IPS-NIHi11 (cell line): ENCODE data around the gene ZNF469.
"Not testable (repeated sequence)": the region's sequence is repeated elsewhere in the genome, so short reads cannot be mapped to it uniquely, and the experiment has no call there.

Experiments
- DNase-seq: peaks from one replicate; pipeline ENCODE4 v3.0.0; 2012; ENCODE audit warnings: mixed read lengths, low spot score

Gene ZNF469

DNA sequence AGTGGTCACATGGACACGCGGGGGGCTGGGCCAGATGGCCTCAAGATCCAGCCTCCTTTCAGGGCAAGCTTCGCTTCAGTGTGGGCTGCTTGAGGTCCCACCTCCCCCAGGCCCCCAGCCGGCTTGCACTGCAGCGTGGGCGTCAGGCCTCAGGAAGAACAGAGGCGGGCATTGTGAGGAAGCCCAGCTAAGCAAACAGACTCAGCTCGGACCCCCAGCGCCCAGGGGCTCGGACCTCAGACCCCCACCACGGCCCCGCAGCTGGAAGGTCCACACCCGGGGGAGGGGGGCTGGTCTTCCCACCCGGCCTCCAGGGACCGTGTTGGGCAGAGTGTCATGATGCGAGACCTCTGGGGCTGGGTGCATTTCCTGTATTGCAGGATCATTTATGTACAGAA lies 24.7 kb upstream of the ZNF469 start:
- no peak for DNase-seq

DNA sequence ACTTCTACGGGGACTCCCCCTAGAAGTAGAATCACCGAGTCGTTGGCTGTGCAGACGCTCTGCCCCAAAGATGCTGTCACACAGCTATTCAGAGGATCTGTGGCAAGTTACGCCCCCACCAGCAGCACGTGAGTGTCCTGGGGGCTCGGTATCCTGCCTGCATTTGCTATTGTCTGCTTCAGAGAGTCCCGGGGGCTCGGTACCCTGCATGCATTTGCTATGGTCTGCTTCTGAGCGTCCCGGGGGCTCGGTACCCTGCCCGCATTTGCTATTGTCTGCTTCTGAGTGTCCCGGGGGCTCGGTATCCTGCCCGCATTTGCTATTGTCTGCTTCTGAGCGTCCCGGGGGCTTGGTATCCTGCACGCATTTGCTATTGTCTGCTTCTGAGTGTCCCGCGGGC lies 23.8 kb upstream of the ZNF469 start:
- DNase-seq = no peak

DNA sequence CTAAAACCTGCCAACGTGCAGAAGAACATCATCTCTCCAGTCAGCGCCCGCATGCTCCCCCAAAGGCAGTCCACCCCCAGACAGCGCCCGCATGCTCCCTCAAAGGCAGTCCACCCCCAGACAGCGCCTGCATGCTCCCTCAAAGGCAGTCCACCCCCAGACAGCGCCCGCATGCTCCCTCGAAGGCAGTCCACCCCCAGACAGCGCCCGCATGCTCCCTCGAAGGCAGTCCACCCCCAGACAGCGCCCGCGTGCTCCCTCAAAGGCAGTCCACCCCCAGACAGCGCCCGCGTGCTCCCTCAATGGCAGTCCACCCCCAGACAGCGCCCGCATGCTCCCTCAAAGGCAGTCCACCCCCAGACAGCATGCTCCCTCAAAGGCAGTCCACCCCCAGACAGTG lies 22.4 kb upstream of the ZNF469 start:
- not testable (repeated sequence) for DNase-seq

DNA sequence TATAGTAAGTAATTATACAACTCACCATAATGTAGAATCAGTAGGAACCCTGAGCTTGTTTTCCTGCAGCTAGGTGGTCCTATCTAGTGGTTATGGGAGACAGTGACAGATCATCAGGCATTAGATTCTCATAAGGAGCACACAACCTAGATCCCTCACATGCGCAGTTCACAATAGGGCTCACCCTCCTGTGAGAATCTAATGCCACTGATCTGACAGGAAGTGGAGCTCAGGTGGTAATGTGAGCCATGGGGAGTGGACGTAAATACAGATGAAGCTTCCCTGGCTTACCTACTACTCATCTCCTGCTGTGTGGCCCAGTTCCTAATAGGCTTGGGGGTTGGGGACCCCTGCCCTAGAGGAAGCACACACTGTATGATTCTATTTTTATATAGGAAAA lies 21.8 kb upstream of the ZNF469 start:
- no peak for DNase-seq

DNA sequence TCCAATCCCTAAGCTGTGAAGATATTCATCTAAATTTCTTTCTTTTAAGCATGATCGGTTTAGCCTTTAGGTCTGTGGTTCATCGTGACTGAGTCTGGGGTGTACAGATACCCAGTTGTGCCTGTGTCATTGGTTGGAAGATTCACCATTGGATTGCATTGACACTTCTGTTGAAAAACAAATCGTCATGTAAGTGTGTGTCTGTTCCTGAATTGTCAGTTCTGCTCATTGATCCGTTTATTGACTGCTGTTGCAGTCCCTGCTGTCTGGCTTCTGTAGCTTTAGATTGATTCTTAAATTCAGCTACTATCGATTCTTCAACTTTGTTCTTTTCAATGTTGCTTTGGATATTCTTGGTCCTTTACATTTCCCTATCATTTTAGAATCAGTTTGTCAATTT lies 21.0 kb upstream of the ZNF469 start:
- no peak for DNase-seq

DNA sequence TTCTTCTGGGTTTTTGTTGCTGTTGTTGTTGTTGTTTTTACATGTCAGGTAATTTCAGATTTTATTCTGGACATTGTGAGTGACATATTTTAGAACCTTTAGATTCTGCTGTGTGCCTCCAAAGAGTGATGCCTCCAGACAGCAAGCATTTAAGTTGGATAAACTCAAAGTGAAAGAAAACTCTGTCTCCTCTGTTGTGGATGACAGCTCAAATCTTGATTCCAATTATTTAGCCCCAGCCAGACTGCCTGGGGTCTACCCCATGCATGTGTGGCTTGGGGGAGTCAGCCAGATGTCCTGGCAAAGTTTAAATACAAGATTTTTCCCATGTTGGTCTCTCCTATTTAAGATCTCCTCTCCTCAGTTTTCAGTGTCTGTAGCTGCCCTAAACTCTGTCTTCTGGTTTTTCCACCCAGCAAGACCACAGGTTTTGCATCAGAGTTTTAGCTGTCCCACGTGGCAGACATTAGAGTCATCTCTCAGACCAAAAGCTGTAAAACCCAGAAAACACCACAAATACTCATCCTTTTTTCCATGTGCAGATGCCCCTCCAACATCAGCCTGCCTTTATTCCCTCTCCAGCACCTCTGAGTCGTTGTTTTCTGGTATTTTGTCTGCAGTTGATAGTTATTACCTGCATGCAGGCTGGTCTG lies 19.4 kb upstream of the ZNF469 start:
- DNase-seq = no peak

DNA sequence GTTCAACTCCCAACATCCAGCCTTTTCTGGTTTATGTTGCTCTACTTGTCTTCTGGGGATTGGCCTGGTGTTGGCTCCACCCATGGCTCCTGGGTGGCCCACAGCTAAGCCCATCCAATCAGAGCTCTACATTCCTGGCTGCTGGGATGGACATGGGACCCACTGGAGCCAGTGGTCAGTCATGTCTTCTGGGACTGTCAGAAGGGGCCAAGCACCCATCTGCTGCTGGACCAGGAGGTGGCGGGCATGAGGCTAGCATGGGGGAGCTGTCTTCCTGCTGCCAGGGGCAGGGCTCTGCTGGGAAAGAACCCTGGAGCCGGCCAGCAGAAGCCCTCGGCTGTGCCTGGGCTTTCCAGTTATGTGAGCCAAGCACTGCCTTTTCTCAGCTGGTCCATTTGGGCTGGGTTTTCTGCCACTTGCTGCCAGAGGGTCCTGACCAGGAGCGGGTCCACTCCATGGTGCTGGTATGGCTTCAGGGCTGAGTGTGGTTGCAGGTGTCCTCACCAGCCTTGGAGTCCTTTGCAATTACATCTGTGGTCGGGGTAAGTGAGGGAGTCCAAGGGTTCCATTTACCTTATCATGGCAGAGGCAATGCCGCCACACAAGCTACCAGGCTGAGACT lies 17.4 kb upstream of the ZNF469 start:
- no peak for DNase-seq

DNA sequence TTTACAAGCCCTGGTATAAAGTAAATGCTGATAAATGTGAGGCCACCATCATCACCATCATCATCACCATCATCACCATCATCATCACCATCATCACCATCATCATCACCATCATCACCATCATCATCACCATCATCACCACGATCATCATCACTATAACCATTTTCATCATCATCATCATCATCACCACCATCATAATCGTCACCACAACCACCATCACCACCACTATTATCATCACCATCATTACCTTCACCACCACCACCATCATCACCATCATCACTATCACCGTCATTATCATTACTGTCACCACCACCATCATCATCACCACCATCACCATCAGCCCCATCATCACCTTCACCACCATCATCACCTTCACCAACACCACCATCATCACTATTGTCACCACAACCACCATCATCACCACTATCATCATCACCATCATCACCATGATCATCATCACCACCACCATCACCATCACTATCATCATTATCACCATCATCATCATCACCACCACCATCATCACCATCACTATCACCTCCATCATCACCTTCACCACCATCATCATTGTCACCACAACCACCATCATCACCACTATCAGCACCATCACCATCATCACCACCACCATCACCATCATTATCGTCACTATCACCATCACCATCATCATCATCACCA lies 16.6 kb upstream of the ZNF469 start:
- DNase-seq = no peak

DNA sequence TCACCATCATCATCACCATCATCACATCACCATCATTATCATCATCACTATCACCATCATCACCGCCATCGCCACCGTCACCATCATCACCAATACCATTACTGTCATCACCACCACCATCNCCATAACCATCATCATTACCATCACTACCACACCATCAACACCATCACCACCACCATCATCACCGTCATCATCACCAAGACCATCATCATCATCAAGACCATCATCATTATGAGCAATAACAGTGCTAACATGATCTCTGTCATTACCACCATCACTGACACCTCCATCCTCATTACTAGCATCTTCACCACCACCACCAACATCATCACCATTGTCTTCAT lies 16.1 kb upstream of the ZNF469 start:
- no peak for DNase-seq

DNA sequence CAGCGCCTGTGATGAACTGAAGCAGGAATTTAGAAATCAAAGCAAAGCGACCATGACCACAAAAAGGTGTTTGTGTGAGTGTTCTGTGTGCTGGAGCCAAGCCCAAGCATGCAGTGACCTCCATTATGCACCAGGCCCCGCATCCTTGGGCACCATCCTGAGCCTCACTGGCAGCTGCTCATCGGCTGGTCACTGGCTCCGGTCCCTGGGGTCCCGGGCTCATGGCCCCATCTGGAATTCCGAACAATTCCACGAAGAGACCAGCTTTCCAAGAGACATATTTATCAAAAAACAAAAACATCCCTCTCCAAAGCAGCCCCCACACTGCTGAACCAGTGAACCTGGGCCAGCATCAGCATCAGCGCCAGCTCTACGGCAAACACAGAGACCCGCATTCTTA lies 15.2 kb upstream of the ZNF469 start:
- DNase-seq = no peak

DNA sequence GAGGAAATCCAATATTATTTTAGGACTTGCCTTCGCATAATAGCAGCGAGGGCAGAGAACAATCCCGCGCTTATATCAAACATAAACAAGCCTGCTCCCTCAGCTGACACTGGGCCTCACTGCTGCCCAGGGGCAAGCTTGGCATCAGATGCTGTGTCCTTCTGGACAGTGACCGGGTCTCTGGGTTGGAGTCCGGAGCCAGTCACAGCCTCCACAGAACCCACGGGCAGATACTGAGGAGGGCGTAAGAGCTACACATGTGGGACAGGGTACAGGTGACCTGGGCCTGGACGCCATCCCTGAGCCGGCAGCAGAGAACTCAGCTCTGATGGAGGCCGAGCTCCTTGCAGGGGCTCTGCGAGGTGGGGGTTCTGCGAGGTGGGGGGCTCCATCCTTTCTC lies 14.7 kb upstream of the ZNF469 start:
- DNase-seq = no peak

DNA sequence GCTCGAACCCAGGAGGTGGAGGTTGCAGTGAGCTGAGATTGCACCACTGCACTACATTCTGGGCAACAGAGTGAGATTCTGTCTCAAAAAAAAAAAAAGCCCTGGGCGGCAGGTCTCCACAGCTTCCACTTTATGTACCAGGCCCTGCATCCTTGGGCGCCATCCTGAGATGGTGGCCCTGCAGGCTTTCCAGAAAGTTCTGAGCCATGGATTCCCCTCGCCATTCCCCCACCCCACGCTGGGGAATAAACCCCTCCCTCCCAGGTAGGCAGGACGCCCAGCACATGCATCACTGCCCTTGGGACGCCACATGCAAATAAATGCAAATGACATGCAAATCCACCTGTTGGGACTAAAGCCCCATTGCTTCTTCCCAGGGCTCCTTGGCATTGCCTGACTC lies 13.8 kb upstream of the ZNF469 start:
- DNase-seq = no peak

DNA sequence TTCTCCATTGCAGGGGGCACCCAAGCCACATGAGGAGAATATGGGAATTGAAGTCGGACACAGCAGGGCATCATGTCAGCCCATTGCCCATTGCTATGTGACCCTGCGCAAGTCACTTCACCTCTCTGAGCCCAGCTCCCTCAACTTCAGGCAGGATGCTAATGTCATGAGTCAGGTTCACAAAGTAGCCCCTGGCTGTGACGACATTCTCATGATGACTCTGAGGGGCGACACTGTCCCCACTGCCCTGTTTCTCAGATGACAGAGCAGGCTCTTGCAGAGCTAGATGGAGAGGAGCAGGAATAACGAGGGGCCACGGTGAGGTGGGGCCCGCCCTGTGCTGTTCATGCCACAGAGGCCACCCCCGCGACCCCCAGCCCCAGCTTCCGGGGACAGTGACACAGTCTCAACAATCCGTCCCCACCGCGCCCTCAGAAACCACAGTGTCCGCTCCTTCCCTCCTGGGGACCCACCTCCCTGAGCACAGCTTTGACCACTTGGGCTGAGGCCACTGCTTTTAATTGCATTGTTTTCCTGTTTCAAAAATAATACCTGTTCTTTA lies 13.2 kb upstream of the ZNF469 start:
- no peak for DNase-seq

DNA sequence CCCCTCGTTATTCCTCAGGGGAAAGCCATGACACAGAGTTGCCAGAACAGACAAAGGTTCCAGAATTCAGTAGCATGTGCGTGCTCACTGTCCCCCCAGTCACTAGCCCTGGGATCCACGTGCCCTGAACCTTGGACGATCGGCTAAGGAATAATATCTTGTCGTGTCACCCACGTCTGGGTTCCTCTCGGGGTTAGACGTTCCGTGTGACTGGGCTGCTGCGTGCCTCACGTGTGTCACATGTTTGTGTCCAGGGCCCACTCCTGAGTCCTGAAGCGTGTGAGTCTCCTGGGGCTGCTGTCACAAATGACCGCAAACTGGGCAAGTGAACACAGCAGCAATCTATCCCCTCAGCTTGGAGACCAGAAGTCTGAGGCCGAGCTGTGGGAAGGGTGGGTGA lies 12.4 kb upstream of the ZNF469 start:
- no peak for DNase-seq

DNA sequence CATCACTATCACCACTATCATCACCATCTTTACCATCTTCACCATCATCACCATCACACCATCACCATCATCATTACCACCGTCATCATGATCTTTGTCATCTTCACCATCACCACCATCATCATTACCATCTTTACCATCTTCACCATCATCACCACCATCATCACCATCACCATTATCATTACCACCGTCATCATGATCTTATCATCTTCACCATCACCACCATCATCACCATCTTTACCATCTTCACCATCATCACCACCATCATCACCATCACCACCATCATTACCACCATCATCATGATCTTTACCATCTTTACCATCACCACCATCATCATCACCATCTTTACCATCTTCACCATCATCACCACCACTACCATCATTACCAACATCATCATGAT lies 10.2 kb upstream of the ZNF469 start:
- DNase-seq = no peak

DNA sequence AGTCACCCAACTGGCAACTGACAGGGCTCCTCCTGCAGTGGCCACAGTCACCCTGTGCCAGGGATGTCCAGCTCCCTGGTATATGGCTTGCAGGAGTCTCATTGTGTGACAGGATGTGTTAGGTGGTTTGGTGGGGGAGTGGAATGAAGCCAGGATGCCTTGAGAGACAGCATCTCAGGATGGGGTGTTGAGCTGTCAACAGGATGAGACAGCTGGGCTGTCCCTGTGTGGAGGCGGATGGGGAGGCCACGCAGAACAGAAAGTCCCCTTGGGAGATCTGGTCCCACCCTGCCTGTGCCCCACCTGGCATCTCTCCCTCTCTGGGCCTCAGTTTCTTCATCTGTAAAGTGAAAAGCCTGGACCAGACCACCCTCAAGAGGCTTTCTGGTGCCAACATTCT lies 9.5 kb upstream of the ZNF469 start:
- DNase-seq = no peak

DNA sequence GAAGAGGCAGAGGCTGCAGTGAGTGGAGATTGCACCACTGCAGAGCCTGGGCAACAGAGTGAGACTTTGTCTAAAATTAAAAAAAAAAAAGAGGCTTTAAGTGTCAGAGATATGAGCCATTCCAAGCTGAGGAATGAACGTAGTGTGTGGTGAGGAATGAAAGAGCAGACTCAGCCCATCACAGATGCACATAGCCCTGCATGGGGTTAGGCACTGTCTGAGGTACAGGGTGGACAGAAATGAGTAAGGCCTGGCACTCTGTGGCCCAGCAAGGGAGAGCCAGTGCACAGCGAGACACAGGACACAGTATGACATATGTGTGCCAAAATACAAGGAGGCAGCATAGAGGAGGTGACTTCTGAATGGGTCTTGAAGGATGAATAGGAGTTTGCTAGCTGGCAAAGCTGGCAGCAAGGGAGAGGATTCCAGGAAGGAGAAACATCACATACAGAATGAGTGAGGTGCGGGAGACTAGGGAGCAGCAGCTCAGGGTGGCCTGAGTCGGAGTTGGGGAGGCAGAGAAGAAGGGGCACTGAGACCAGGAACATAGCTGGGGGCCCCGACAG lies 8.7 kb upstream of the ZNF469 start:
- DNase-seq = no peak

DNA sequence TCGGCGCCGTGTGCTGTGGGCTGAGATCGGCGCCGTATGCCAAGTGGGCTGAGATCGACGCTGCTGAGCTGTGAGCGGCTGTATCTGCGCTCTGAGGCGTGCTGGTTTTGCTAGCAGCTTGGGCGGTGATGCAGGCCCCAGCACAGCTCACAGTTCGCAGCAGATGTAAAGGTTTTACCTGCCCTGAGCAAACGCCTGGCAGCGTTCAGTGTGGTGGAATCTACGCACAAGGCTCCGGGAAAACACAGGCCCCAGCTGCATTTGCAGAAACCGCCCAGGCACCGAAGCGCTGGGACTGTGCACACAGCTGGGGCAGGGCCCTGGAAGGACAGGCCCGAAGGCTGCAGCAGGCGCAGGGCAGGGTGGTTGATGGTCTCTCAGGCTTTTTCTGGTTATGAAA lies 8.0 kb upstream of the ZNF469 start:
- DNase-seq = no peak

DNA sequence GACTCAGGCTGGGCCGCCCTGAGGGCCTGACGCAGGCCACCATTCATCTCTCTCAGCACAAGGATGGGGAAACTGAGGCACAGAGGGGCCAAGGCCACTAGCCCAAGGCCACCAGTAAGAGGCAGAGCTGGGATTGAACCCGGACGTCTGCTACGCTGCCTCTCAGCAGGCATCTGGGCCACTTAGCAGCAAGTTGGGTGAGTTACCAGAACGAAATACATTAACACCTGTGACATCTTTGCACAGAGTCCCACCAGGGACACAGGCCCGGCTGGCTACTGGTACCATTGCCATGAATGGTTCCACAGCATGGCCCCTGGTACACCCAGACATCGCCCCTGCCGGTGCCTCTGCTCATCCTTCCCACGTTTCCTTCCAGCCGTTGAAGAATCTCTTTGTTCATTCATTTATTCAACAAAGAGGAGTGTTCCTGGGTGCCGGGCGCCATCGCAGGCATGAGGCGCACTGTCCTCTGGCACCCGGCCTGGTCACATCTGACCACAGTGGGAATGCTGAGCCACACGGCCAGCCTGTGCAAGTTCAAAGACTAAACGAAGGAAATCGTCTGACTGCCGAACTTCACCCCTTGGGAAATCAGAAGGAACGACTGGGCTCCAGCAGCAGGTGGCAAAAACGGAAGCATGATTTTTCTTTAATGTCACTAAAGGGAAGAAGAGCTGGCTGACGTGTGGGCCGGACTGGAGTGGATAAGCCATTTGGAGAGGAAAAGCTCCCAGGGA lies 7.4 kb upstream of the ZNF469 start:
- no peak for DNase-seq

DNA sequence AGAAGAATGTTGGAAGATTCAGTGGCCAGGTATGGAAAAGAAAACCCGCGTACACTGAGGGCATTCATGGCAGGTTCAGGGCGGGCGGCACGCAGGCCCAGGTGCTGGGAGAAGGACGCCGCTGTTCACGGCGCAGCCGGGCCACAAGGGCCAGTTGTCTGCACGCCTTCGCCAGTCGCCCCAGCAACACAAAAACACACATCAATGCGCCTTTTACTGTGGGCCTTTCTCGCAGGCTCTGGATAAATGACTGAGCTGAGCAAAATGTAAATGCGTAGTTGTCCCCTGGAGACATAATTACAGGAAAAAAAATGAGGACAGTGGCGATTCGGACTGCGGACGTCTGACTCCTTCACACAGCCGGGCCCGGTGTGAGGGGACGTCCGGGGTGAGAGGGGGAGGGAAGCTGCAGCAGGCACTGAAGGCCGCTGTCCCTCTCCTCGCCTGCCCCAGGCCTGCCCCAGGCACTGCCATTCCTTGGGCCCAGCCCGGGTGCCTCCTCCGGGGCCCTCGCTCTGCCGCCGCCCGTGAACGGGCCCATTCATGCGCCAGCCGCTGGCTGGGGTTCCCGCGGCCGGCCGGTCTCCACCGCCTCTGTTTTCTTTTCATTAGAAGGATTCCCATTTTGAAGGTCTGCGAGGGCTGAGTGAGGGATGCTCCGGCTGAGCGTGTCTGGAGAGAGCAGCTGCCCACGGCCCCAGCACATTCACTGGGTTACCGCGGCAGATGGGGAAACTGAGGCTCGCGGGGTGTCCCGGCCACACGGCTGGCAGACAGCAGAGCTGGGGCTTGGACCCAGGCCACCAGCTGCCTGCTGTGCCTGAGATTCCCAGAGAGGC lies 6.5 kb upstream of the ZNF469 start:
- DNase-seq = no peak

DNA sequence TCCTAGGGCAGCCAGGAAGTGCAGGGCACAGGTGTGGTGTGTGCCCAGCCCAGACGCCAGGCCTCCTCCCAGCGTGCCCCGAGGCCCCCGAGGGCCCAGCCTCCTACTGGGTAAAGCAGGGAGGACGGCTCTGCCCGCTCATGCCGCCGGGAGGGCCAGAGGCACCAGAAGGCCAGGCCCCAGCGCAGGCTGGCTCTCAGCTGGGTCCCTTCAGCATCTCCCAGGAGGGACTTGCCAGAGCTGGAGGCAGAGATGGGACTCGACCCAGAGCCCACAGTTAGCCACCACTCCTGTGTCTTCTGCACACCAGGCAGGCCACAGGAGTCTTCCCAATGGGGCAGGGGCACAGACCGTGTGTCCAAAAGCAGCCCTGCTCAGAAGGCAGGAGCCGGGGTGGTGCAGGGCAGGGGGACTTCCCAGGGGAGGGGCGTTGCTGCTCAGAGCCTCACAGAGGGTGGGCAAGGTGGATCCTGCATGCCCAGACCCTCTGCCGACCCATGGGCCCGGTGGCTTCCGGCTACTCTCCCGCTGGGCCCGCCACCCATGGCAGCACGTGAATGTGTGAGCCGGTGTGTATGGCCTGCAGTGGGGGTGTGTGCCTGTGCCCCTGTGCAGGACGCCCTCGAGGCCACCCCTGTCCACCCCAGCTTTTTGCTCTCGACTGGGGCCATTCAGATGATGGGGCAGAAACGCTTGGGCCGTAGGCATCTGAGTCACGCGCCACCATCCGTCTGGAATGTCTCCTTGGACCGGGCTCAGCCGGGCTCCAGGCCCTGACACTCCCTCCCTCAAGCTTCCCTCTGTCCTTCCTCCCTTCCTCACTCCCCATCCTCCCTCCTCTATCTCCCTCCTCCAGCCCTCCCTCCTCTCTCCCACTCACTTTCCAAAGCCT lies 5.7 kb upstream of the ZNF469 start:
- DNase-seq = no peak
